Activated naive CD8-positive, alpha-beta T cell treated with anti-CD3 and anti-CD28 coated beads, Interleukin-2, amount 50 U/mL, for 24 hours (primary cell): ENCODE data around the gene TMEM200B.

Experiments
- ATAC-seq: fragments of 150-1000 bp; cut with Tn5 transposase; one replicate; pipeline ENCODE4 v1.10.0; 2021
- DNase-seq: peaks from one replicate; pipeline ENCODE4 v3.0.0; 2021
- H3K27ac Mint-ChIP-seq: one replicate; pipeline ENCODE4 v1.8.0; 2021; ENCODE audit warnings: mild to moderate bottlenecking, mixed read lengths
- H3K27me3 Mint-ChIP-seq: one replicate; pipeline ENCODE4 v1.8.0; 2021; ENCODE audit warnings: mixed read lengths
- H3K36me3 Mint-ChIP-seq: one replicate; pipeline ENCODE4 v1.8.0; 2021; ENCODE audit warnings: low read depth, mixed read lengths
- H3K4me1 Mint-ChIP-seq: one replicate; pipeline ENCODE4 v1.8.0; 2021; ENCODE audit warnings: mixed read lengths
- H3K4me3 Mint-ChIP-seq: one replicate; pipeline ENCODE4 v1.8.0; 2021; ENCODE audit warnings: mild to moderate bottlenecking, moderate library complexity, mixed read lengths
- H3K9me3 Mint-ChIP-seq: one replicate; pipeline ENCODE4 v1.8.0; 2021; ENCODE audit warnings: mixed read lengths

Gene TMEM200B

DNA sequence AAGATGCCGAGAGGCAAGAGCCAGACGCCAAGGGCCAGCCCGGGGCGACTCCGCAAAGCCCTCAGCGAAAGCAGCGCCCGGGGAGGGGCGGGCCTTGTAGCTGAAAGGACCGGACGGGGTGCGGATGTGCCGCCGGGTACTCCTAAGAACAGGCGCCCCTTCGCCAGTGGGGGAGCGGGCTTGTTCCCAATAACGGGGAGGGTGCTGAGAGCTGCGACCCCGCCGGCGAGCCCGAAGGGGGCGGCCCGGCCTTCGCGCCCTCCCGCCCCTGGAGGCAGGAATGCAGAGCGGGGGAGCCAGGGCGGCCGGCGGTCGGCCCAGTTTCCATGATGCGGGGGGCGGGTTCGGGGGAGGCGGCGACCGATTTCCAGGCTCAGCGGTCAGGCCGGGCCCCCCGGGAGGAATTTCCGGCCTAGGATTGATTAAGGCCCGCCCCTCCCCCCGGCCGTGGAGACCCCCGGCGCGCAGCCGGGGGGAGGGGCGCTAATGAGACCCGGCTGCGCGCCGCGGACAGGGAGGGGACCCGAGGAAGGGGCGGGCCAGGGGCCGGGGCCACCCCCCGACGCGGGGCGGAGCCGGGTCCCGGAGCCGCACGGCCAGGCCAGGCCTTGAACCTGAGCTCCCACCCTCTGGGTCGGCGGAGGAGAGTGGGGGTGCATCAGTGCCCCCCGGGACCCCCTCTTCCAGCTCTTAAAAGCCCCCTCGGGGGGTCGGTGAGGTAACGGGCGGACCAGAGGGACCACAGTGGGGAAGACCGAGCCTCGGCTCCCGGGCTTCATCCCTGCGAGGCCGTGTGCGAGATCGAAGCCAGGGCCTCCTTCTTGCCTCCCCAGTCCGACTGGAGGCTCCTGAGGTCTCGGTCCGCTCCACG lies 898 bp upstream of the TMEM200B start:
- peaks cover 9% of the 10 kb centered on the region for H3K4me1 Mint-ChIP-seq
- peak overlapping the region; percentile 73 for H3K4me3 Mint-ChIP-seq
- peak; percentile 61 for ATAC-seq
- H3K27ac Mint-ChIP-seq, result no peak overlapping the region
- H3K27me3 Mint-ChIP-seq, result peaks cover 16% of the 10 kb centered on the region
- no peaks in the 10 kb centered on the region for H3K36me3 Mint-ChIP-seq
- peak; percentile 74 for DNase-seq
- no peaks in the 10 kb centered on the region for H3K9me3 Mint-ChIP-seq

DNA sequence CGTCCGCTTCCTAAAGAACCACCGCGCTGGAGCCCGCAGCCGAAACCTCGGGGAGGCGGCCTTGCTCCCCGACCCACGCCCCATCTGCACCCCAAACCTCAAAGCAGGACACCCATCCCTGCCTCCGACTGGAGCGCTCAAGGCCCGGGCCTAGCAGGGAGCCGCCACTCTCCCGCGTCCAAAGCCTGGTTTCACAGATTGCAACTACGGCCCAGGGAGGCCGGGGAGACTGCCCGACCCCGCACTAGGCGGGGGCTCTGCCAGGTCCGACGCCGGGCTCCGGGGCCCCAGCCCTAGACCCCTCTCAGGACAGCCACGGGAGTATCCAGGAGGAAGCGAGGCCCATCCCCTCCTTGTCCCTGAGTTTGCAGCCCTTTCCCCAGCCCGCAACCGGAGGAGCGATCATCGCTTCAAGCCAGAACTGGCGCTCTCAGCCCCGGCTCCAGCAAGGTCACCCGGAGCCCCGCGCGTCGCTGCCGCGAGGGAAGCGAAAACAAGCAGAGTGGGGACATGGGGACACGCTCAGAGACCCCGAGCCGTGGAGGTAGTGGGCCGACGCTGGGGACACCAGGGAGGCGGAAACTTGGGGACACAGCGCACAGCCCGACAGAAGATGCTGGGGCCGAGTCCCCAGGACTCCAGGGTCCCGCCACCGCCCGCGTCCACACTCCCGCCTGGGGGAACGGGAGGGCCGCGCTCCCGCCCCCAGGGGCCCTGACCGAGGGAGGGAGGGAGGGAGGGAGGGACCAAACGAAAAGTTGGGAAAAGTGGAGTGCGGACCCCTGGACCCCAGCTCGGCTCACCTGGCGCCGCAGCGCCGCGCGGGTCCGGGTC lies 433 bp downstream of the TMEM200B start:
- peak overlapping the region; percentile 59 for H3K27ac Mint-ChIP-seq

DNA sequence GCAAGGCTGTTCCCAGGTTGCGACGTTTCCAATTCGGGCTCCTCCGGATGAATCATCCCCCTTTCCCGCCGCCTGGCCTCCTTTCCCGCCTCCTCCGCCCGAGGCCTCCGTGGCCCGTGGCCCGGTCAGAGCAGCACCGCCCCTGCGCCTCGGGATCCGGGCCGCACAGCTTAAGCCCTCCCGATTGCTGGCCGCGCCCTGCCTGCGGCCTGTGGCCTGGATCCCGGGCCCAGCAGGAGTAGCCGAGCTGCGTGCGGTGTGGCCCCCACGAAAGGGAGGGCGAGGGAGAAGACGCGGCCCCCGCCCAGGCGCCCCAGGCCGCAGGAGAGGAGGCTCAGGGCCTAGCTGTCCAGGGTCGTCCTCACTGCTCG lies 1.0 kb downstream of the TMEM200B start:
- peak overlapping the region; percentile 71 for H3K4me3 Mint-ChIP-seq

More for the DNA sequence above, 433 bp downstream of the TMEM200B start:
- peaks cover 4% of the 10 kb centered on the region for H3K36me3 Mint-ChIP-seq
- DNase-seq, result peak; percentile 42
- H3K4me3 Mint-ChIP-seq, result peak overlapping the region; percentile 71
- H3K9me3 Mint-ChIP-seq, result no peaks in the 10 kb centered on the region
- peaks cover 16% of the 10 kb centered on the region for H3K27me3 Mint-ChIP-seq
- peaks cover 9% of the 10 kb centered on the region for H3K4me1 Mint-ChIP-seq
- ATAC-seq, result no peak

DNA sequence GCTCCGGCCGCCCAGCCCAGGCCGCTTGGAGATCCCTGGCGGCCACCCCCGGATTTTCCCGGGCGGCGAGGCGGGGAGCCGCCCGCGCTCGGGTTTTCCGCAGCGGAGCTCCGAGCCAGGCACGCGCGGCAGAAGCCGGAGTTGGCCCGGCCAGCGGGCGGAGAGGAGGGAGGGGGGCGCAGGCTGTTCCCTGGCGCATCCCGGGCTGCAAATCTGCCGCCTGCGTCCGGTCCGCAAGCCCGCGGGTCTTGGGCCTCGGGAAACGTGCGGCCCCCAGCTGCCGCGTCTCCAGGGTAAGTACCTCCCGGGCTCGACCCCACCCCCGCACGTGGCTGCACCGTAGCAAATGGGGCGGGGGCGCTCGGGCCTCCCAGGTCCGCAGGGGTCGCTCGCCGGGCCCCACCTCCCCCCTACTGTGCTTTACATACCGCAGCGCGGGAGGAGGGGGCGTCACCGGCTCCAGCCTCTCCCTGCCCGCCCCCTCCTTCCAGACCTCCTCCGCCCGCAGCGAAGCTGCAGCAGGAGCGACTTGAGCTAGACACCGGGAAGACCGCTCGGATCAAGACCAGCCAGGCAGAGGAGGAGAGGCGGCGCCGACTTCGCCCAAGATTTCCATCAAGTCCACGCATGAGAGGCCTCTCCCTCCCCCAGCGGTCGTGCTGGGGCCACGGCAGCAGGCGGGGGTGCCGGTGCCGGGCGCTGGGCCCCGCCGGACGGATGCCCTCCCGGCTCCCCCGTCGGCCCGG lies 1.6 kb downstream of the TMEM200B start:
- no peaks in the 10 kb centered on the region for H3K9me3 Mint-ChIP-seq
- ATAC-seq, result no peak

More for the DNA sequence above, 1.0 kb downstream of the TMEM200B start:
- Mint-ChIP-seq H3K4me1 (peaks cover 10% of the 10 kb centered on the region), H3K36me3 (peaks cover 5% of the 10 kb centered on the region), H3K9me3 (no peaks in the 10 kb centered on the region), H3K27me3 (peaks cover 16% of the 10 kb centered on the region), H3K27ac (peak overlapping the region; percentile 59)
- DNase-seq, result peak; percentile 26
- ATAC-seq, result no peak

GRCh38 chr1:29121516-29121935 lies 2.2 kb downstream of the TMEM200B start:
- Mint-ChIP-seq H3K9me3 (no peaks in the 10 kb centered on the region), H3K36me3 (peaks cover 13% of the 10 kb centered on the region), H3K4me3 (peak overlapping the region; percentile 24), H3K4me1 (peaks cover 14% of the 10 kb centered on the region), H3K27ac (no peak overlapping the region), H3K27me3 (peaks cover 16% of the 10 kb centered on the region)
- ATAC-seq (no peak), DNase-seq (no peak)

More for the DNA sequence above, 1.6 kb downstream of the TMEM200B start:
- Mint-ChIP-seq H3K4me1 (peaks cover 14% of the 10 kb centered on the region), H3K36me3 (peaks cover 11% of the 10 kb centered on the region), H3K4me3 (peak overlapping the region; percentile 71), H3K27me3 (peaks cover 16% of the 10 kb centered on the region), H3K27ac (no peak overlapping the region)
- DNase-seq, result no peak

- ATAC-seq (peak; percentile 73), DNase-seq (peak; percentile 81)
- Mint-ChIP-seq H3K4me1 (peaks cover 16% of the 10 kb centered on the region), H3K27ac (no peak overlapping the region), H3K9me3 (no peaks in the 10 kb centered on the region), H3K4me3 (no peak overlapping the region), H3K36me3 (peaks cover 15% of the 10 kb centered on the region), H3K27me3 (peaks cover 14% of the 10 kb centered on the region)
Observed at GRCh38 chr1:29120947-29121485, 2.7 kb downstream of the TMEM200B start.

DNA sequence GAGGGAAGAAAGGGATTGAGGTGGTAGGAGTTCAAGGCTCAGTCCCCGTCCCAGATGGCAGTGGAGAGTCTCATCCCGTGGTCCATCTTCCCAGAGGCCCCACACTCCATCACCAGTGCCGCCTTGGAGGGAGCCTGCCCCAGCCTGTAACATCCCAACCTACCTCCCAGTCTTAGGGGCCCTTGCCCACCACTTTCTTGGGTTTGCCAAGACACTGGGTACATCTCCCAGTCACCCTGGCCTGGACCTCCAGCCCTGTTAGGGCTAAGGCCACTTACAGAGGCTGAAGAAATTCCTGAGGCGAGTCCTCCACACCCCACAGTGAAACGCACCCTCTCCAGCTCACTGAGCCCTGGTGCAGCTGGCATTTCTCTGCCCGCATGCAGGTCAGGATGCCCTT lies 3.3 kb downstream of the TMEM200B start:
- no peak for DNase-seq
- Mint-ChIP-seq H3K36me3 (peaks cover 20% of the 10 kb centered on the region), H3K4me3 (no peak overlapping the region), H3K27me3 (peaks cover 7% of the 10 kb centered on the region), H3K4me1 (peaks cover 12% of the 10 kb centered on the region), H3K27ac (no peak overlapping the region), H3K9me3 (no peaks in the 10 kb centered on the region)
- ATAC-seq, result no peak

DNA sequence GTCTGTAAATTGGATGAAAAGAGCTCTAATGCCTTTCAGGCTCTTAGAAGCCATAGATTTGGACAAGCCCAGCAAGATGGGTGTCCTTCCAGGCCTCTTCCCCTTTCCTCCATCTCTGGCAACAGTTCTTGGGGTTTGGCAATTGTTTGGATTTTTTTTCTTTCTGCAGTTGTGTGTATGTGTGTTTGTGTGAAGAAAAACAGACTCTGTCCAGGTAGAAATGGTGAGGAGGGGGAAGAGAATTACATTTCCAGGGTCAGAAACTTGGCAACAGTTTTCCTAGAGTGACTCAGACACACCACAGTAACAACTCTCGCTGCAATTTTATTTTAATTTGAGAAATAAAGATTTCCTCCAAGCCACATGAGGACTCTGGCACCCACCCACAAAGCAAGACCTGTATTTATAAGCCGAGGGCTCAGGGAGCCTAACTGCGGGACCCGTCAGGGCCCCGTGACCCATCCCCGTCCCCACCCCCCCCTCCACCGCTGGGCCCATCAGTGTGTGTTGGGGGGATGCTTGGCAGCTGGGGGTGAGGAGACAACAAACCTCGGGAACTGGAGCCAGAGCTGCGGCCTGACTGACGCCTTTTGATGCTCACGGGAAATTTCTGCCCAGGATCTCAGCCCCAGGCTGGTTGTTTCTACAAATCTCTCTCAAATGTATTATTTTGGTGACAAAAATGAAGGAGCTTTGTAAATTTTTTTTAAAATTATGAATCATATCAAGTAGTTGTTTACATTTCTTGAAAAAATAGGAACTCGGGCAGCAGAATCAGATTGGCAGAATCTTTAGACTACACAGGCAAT lies 4.4 kb downstream of the TMEM200B start:
- ATAC-seq (no peak), DNase-seq (no peak)
- no peaks in the 10 kb centered on the region for H3K9me3 Mint-ChIP-seq
- H3K27me3 Mint-ChIP-seq, result peaks cover 4% of the 10 kb centered on the region
- no peak overlapping the region for H3K4me3 Mint-ChIP-seq
- H3K36me3 Mint-ChIP-seq, result peaks cover 23% of the 10 kb centered on the region
- H3K27ac Mint-ChIP-seq, result no peak overlapping the region
- peaks cover 12% of the 10 kb centered on the region for H3K4me1 Mint-ChIP-seq

- ATAC-seq (no peak), DNase-seq (no peak)
- Mint-ChIP-seq H3K27ac (peak overlapping the region; percentile 26), H3K27me3 (peaks cover 1% of the 10 kb centered on the region), H3K4me3 (no peak overlapping the region), H3K36me3 (peaks cover 32% of the 10 kb centered on the region), H3K4me1 (peaks cover 20% of the 10 kb centered on the region), H3K9me3 (no peaks in the 10 kb centered on the region)
Observed at GRCh38 chr1:29117381-29117780, 6.3 kb downstream of the TMEM200B start.

DNA sequence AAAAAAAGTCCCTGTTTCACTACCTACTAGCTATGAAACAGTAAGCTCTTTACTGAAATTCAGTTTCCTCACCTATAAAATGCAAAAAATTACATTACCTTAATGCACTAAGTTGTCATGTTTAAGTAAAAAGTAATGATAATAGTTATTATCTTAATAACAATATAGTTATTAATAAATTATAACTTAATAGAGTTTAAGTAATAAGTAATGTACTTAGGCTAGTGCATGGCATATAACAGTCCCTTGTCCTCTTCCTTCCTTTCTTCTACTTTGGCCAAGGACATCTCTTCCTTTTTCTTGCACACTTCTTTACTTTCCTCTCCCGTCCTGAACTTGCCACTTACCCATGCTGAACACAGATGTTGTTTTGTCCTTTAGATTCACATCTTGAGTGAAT lies 9.0 kb downstream of the TMEM200B start:
- Mint-ChIP-seq H3K27ac (no peak overlapping the region), H3K36me3 (peaks cover 42% of the 10 kb centered on the region), H3K27me3 (no peaks in the 10 kb centered on the region), H3K9me3 (no peaks in the 10 kb centered on the region), H3K4me3 (no peak overlapping the region), H3K4me1 (peaks cover 18% of the 10 kb centered on the region)
- ATAC-seq, result no peak
- no peak for DNase-seq

DNA sequence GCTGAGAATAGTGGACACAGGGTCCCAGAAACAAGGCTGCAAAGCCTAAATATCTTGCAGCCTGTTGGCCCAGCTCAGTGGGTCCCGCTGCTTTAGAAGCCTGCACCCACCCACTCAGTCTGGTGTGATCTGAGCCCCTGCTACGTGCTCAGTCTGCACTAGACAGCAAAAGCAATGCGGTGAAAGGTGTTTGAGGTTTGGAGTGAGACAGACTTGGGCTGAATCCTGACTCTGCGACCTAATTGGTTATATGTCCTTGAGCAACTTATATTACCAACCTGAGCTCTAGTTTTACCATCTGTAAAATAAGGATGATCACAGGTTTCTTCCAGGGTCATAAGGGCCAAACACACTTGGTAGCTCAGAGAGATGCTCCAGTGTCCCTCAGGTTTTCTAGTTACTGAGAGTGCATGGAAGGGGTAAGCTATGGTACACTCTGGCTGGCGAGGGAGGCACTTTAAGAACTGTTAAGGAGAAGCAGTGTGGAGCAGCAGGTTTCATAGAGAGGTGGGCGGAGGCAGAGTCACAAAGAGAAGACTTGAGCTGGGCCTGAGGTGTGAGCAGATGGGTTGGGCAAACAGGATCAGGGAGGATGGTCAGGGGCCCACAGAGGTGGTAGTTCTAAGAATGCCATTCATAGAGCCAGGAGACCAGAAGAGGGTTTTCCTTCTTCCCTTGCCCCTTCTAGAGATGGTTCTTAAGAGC lies 10.1 kb downstream of the TMEM200B start:
- Mint-ChIP-seq H3K4me3 (no peak overlapping the region), H3K9me3 (no peaks in the 10 kb centered on the region), H3K27ac (no peak overlapping the region), H3K36me3 (peaks cover 49% of the 10 kb centered on the region), H3K27me3 (no peaks in the 10 kb centered on the region), H3K4me1 (peaks cover 18% of the 10 kb centered on the region)
- ATAC-seq, result peak; percentile 78
- no peak for DNase-seq

GRCh38 chr1:29112705-29113412 lies 10.8 kb downstream of the TMEM200B start:
- ATAC-seq (no peak), DNase-seq (no peak)
- Mint-ChIP-seq H3K27me3 (no peaks in the 10 kb centered on the region), H3K36me3 (peaks cover 46% of the 10 kb centered on the region), H3K9me3 (no peaks in the 10 kb centered on the region), H3K4me3 (no peak overlapping the region), H3K27ac (no peak overlapping the region), H3K4me1 (peaks cover 18% of the 10 kb centered on the region)
